GM12878 (cell line): ENCODE data around the gene FAR1. TPM values are rescaled to one million over a fixed set of nuclear protein-coding genes. Genes with fewer than 3 reads are reported as not detected.

Experiments used
- ATAC-seq: fragments of 200-7000 bp; cut with Tn5 transposase; 3 replicates; pipeline ENCODE4 v1.9.1; 2020; ENCODE audit warnings: mild to moderate bottlenecking, moderate library complexity
- BruUV-seq: library from RNA; stranded (reverse); fragments of 400-500 nt; replicated peaks from 2 replicates; lab custom pipeline; 2021; lab: Mats Ljungman, UMichigan
- CTCF ChIA-PET: fragments of 300-600 bp; sonication (Branson Sonifier 250); formaldehyde crosslinking; extraction: SDS; loops from one replicate; lab custom pipeline; 2021; ENCODE audit warnings: inconsistent platforms; lab: Yijun Ruan, JAX
- POLR2A ChIA-PET: fragments of 350-600 bp; formaldehyde crosslinking; extraction: SDS; loops from one replicate; lab custom pipeline; 2021; ENCODE audit warnings: inconsistent platforms; lab: Charles Lee
- RAD21 ChIA-PET: fragments of 300-600 bp; sonication (Branson Sonifier 250); formaldehyde crosslinking; loops from one replicate; lab custom pipeline; 2023; ENCODE audit warnings: antibody characterized with exemption; ENCODE audit not compliant: unreplicated experiment; lab: Charles Lee
- SMC1A ChIA-PET: fragments of 300-600 bp; sonication (Branson Sonifier 250); formaldehyde crosslinking; loops from one replicate; lab custom pipeline; 2023; ENCODE audit not compliant: unreplicated experiment, uncharacterized antibody; lab: Charles Lee
- DNase-seq: peaks from one replicate; pipeline ENCODE4 v3.0.0-alpha.2; 2011; ENCODE audit warnings: low read depth, low spot score
- FAIRE-seq: peaks from 3 replicates; lab custom pipeline; 2011; peaks lifted over from hg19 to GRCh38; lab: Jason Lieb, UNC
- H2AFZ ChIP-seq: 2 replicates; pipeline ENCODE4 v1.6.0; 2011; ENCODE audit warnings: low read depth, low read length, control low read depth; ENCODE audit not compliant: control insufficient read depth
- H3K27ac ChIP-seq: 2 replicates; pipeline ENCODE4 v1.5.1; 2011; ENCODE audit warnings: control low read depth; ENCODE audit not compliant: control insufficient read depth, insufficient read depth
- H3K27me3 ChIP-seq, 2 experiments: replicated peaks in 1 of 2; 2 replicates each; pipeline versions ENCODE4 v1.6.0 to v1.6.1; 2011; ENCODE audit warnings: low read length in 1 of 2; ENCODE audit not compliant: control insufficient read depth in 2 of 2, insufficient read depth in 2 of 2
- H3K36me3 ChIP-seq, 2 experiments: 2 replicates each; pipeline ENCODE4 v1.5.1; 2011; ENCODE audit warnings: low read length in 1 of 2; ENCODE audit not compliant: control insufficient read depth in 2 of 2, insufficient read depth in 2 of 2
- H3K4me1 ChIP-seq: 2 replicates; pipeline ENCODE4 v1.6.1; 2011; ENCODE audit warnings: mild to moderate bottlenecking, low read length, moderate library complexity, mixed read lengths; ENCODE audit not compliant: control insufficient read depth, insufficient read depth
- H3K4me2 ChIP-seq: 2 replicates; pipeline ENCODE4 v1.6.0; 2011; ENCODE audit warnings: control low read depth; ENCODE audit not compliant: control insufficient read depth, insufficient read depth
- H3K4me3 ChIP-seq: fragments of 200-600 bp; sonication (generic); 2 replicates; pipeline ENCODE4 v1.5.1; 2016
- H3K79me2 ChIP-seq: 2 replicates; pipeline ENCODE4 v1.6.0; 2011; ENCODE audit warnings: low read length; ENCODE audit not compliant: control insufficient read depth, insufficient read depth
- H3K9ac ChIP-seq: 2 replicates; pipeline ENCODE4 v1.8.0; 2011; ENCODE audit warnings: low read length, control low read depth, mixed read lengths; ENCODE audit not compliant: control insufficient read depth, insufficient read depth
- H3K9me3 ChIP-seq: replicated peaks from 3 replicates; pipeline ENCODE4 v1.5.1; 2011; ENCODE audit warnings: mild to moderate bottlenecking, low read length; ENCODE audit not compliant: control insufficient read depth, insufficient read depth
- H4K20me1 ChIP-seq: 2 replicates; pipeline ENCODE4 v1.6.0; 2011; ENCODE audit not compliant: control insufficient read depth, insufficient read depth
- BCL3 ChIP-seq: IDR thresholded peaks from 2 replicates; pipeline ENCODE4 v1.6.1; 2011; ENCODE audit warnings: borderline replicate concordance, low read depth, mild to moderate bottlenecking, moderate library complexity, low read length; ENCODE audit not compliant: insufficient read depth, poor library complexity, severe bottlenecking
- CBX3 ChIP-seq: fragments of 200-600 bp; sonication (generic); IDR thresholded peaks from 2 replicates; pipeline ENCODE4 v1.6.1; 2016; ENCODE audit warnings: low read depth, borderline replicate concordance
- FOS ChIP-seq: IDR thresholded peaks from 3 replicates; pipeline ENCODE4 v1.6.1; 2011; ENCODE audit warnings: borderline replicate concordance; ENCODE audit not compliant: insufficient read length; ENCODE audit errors: extremely low read depth
- HDAC2 ChIP-seq: fragments of 200-600 bp; sonication (generic); IDR thresholded peaks from 2 replicates; pipeline ENCODE4 v1.6.1; 2017
- IRF3 ChIP-seq: fragments of 450-650 bp; IDR thresholded peaks from 2 replicates; pipeline ENCODE4 v1.6.1; 2014; ENCODE audit warnings: mild to moderate bottlenecking
- MXI1 ChIP-seq: fragments of 150-350 bp; IDR thresholded peaks from 2 replicates; pipeline ENCODE4 v1.6.1; 2011; ENCODE audit warnings: low read depth, mild to moderate bottlenecking, inconsistent platforms, low read length, improper control_type of control experiment
- POLR2AphosphoS5 ChIP-seq: IDR thresholded peaks from 2 replicates; pipeline ENCODE4 v1.6.1; 2011; ENCODE audit warnings: mild to moderate bottlenecking, low read length, inconsistent platforms
- RBBP5 ChIP-seq: fragments of 200-600 bp; sonication (generic); conservative IDR thresholded peaks from 2 replicates; pipeline ENCODE4 v1.6.1; 2016
- SREBF2 ChIP-seq: IDR thresholded peaks from 2 replicates; pipeline ENCODE4 v1.6.1; 2012; ENCODE audit warnings: mild to moderate bottlenecking, low read length
- SUPT20H ChIP-seq: IDR thresholded peaks from 2 replicates; pipeline ENCODE4 v1.6.1; 2011; ENCODE audit warnings: low read depth, mild to moderate bottlenecking, low read length, moderate library complexity, borderline replicate concordance; ENCODE audit not compliant: control insufficient read depth
- TCF3 ChIP-seq: IDR thresholded peaks from 2 replicates; pipeline ENCODE4 v1.6.1; 2012; ENCODE audit warnings: low read depth, mild to moderate bottlenecking, low read length, borderline replicate concordance; ENCODE audit not compliant: insufficient read depth
- ZBTB33 ChIP-seq: fragments of 450-650 bp; IDR thresholded peaks from 2 replicates; pipeline ENCODE4 v1.6.1; 2017; ENCODE audit warnings: mild to moderate bottlenecking
- ZNF24 ChIP-seq: fragments of 450-650 bp; IDR thresholded peaks from 2 replicates; pipeline ENCODE4 v1.6.1; 2017; ENCODE audit warnings: antibody characterized with exemption, mild to moderate bottlenecking
- ZNF274 ChIP-seq: IDR thresholded peaks from one replicate; pipeline ENCODE4 v1.8.0; 2011; ENCODE audit not compliant: insufficient read length, insufficient read depth
- ZNF384 ChIP-seq: IDR thresholded peaks from 2 replicates; pipeline ENCODE4 v1.6.1; 2012; ENCODE audit warnings: low read depth, mild to moderate bottlenecking, low read length, improper control_type of control experiment, borderline replicate concordance
- WGBS: methylation state at CpG from one replicate; pipeline ENCODE4 v1.1.6; 2016; ENCODE audit warnings: low lambda C conversion rate; ENCODE audit not compliant: insufficient replicate concordance, insufficient coverage; ENCODE audit errors: missing lambda C conversion rate; 5-methylcytosine and 5-hydroxymethylcytosine counted together
- in situ Hi-C: fragments of 300-500 bp; cut with MboI; formaldehyde crosslinking; loops from 9 replicates; pipeline ENCODE4 v1.14.3; 2018; ENCODE audit warnings: mixed read lengths
- intact Hi-C: fragments of 100-400 bp; cut with micrococcal nuclease; formaldehyde crosslinking; loops from one replicate; pipeline ENCODE4 v1.14.2; 2022; ENCODE audit not compliant: unreplicated experiment
- polyA plus RNA-seq, 11 experiments: library from polyadenylated mRNA; depleted of rRNA in 4 of 11; unstranded in 6 of 11; stranded (reverse) in 5 of 11; fragments of >200 nt; fragmentation: Nextera tagmentation in 4 of 11; fragmentation: Illumina TruSeq in 1 of 11; extraction: Ambion mirVana in 4 of 11; extraction: Trizol in 1 of 11; gene quantifications; 1 replicate in 1 of 11; 2 replicates in 10 of 11; pipeline versions ENCODE4 v1.2.1 to v1.2.3, GENCODE V29; 2011 to 2016; ENCODE audit warnings: inconsistent platforms in 2 of 11, missing spikeins in 2 of 11, low read depth in 1 of 11
- total RNA-seq, 4 experiments: library from RNA; depleted of rRNA in 3 of 4; stranded (reverse); fragments of >200 nt in 3 of 4; fragmentation: Illumina TruSeq in 1 of 4; extraction: Trizol in 1 of 4; gene quantifications; 2 replicates each; pipeline versions ENCODE4 v1.2.1 to v1.2.3, GENCODE V29; 2013 to 2021

Gene FAR1
- total and polyA plus RNA-seq, 10 of the 15 experiments (the other 5 are each of a cell fraction or from before 2014, with no cell fraction given): 10.1 to 73.9 (median 30.8) TPM

- ATAC-seq: no peak
- SMC1A ChIA-PET: no interaction called here
- in situ Hi-C loops: no loop called here
- Histone ChIP-seq H3K4me2 (no peak overlapping the region), H3K36me3 (no peaks in the 10 kb centered on the region), H3K4me3 (no peak overlapping the region), H3K27ac (no peak overlapping the region), H3K27me3 (no peaks in the 10 kb centered on the region), H3K79me2 (no peaks in the 10 kb centered on the region), H2AFZ (no peak overlapping the region), H3K4me1 (no peaks in the 10 kb centered on the region)
- 42% methylated on average over 2 of the region's 2 CpGs for WGBS
- CTCF ChIA-PET: interaction anchor here (1.1 to 2.0 kb wide), 2 partner anchors 10 to 12 kb away, joined by 3 to 5 read pairs; no protein-coding TSS in a partner anchor
- FAIRE-seq: no peak
- intact Hi-C loops: no loop called here
- no TSS peak for BruUV-seq
- RAD21 ChIA-PET: no interaction called here
- no peak for TF ChIP-seq SREBF2
- TF ChIP-seq IRF3: no peak
- TF ChIP-seq, all 136 proteins: peak for 0
- no peaks in the 10 kb centered on the region for H3K9me3 ChIP-seq
- no peak for DNase-seq
- no peaks in the 10 kb centered on the region for H4K20me1 ChIP-seq
- no peak overlapping the region for H3K9ac ChIP-seq
- POLR2A ChIA-PET: no interaction called here
Observed at GRCh38 chr11:13761716-13762115, 93.2 kb downstream of the FAR1 start.

- ChIA-PET CTCF (interaction anchor here (2.0 kb wide), 1 partner anchor 9 kb away, joined by 5 read pairs; no protein-coding TSS in a partner anchor), SMC1A (no interaction called here), POLR2A (no interaction called here), RAD21 (no interaction called here)
- BruUV-seq: no TSS peak
- H3K27ac ChIP-seq: no peak overlapping the region
- no peak overlapping the region for H3K4me2 ChIP-seq
- H3K9ac ChIP-seq: no peak overlapping the region
- no peak for ATAC-seq
- H3K79me2 ChIP-seq: no peaks in the 10 kb centered on the region
- no peaks in the 10 kb centered on the region for H3K27me3 ChIP-seq
- intact Hi-C loops: no loop called here
- no peak for DNase-seq
- no peaks in the 10 kb centered on the region for H3K4me1 ChIP-seq
- no peaks in the 10 kb centered on the region for H3K9me3 ChIP-seq
- FAIRE-seq: no peak
- no peak overlapping the region for H3K4me3 ChIP-seq
- 40% methylated on average over 4 of the region's 4 CpGs for WGBS
- in situ Hi-C loops: no loop called here
- H2AFZ ChIP-seq: no peak overlapping the region
- H4K20me1 ChIP-seq: no peaks in the 10 kb centered on the region
- H3K36me3 ChIP-seq: no peaks in the 10 kb centered on the region
- no peak for TF ChIP-seq ZNF384
- no peak for TF ChIP-seq MXI1
- TF ChIP-seq TCF3: no peak
- TF ChIP-seq HDAC2: no peak
- TF ChIP-seq ZNF274: no peak
- TF ChIP-seq POLR2AphosphoS5: no peak
- TF ChIP-seq ZBTB33: no peak
- no peak for TF ChIP-seq RBBP5
- TF ChIP-seq ZNF24: no peak
- TF ChIP-seq SUPT20H: no peak
- TF ChIP-seq CBX3: no peak
- no peak for TF ChIP-seq BCL3
- no peak for TF ChIP-seq FOS
Observed at GRCh38 chr11:13762718-13763117, 94.2 kb downstream of the FAR1 start.
